Endothelial cell of umbilical vein (primary cell): ENCODE measurements around the gene QPCT. TPM values are rescaled to one million over a fixed set of nuclear protein-coding genes. Genes with fewer than 3 reads are reported as not detected.

Source experiments
- BruUV-seq: library from RNA; stranded (reverse); fragments of 400-500 nt; replicated peaks from 2 replicates; lab custom pipeline; 2021; lab: Mats Ljungman, UMichigan
- CTCF ChIA-PET: fragments of 300-600, 350-600 bp; sonication (Branson Sonifier 250); formaldehyde crosslinking; loops from one replicate; lab custom pipeline; 2021; ENCODE audit warnings: antibody characterized with exemption, inconsistent platforms; lab: Charles Lee
- POLR2A ChIA-PET: fragments of 300-600, 350-600 bp; sonication (Branson Sonifier 250); formaldehyde crosslinking; loops from one replicate; lab custom pipeline; 2021; ENCODE audit warnings: antibody characterized with exemption, inconsistent platforms; lab: Charles Lee
- DNase-seq: peaks from one replicate; pipeline ENCODE4 v3.0.0-alpha.2; 2011; ENCODE audit warnings: low read depth, low spot score
- FAIRE-seq: peaks from 2 replicates; lab custom pipeline; 2011; peaks lifted over from hg19 to GRCh38; lab: Jason Lieb, UNC
- H2AFZ ChIP-seq: 2 replicates; pipeline ENCODE4 v1.6.0; 2012; ENCODE audit warnings: low read depth, low read length, control low read depth, inconsistent platforms
- H3K27ac ChIP-seq: 2 replicates; pipeline ENCODE4 v1.5.1; 2011; ENCODE audit warnings: low read depth, mild to moderate bottlenecking, control low read depth, low read length, moderate library complexity; ENCODE audit not compliant: insufficient read depth
- H3K27me3 ChIP-seq, 2 experiments: 2 replicates each; pipeline versions ENCODE4 v1.6.0 to v1.6.1; 2011; ENCODE audit warnings: low read length in 2 of 2, mixed read lengths in 1 of 2; ENCODE audit not compliant: control insufficient read depth in 2 of 2, insufficient read depth in 2 of 2
- H3K36me3 ChIP-seq, 2 experiments: 2 replicates in 1 of 2; 3 replicates in 1 of 2; pipeline ENCODE4 v1.5.1; 2011; ENCODE audit warnings: low read length in 2 of 2, mild to moderate bottlenecking in 1 of 2, moderate library complexity in 1 of 2; ENCODE audit not compliant: control insufficient read depth in 2 of 2, insufficient read depth in 2 of 2; ENCODE audit errors: extremely low read depth in 1 of 2
- H3K4me1 ChIP-seq: 3 replicates; pipeline ENCODE4 v1.5.1; 2011; ENCODE audit warnings: mild to moderate bottlenecking, low read length; ENCODE audit not compliant: control insufficient read depth, insufficient read depth; ENCODE audit errors: extremely low read depth
- H3K4me2 ChIP-seq: 2 replicates; pipeline ENCODE4 v1.6.1; 2011; ENCODE audit warnings: low read length, control low read depth, mixed read lengths; ENCODE audit not compliant: insufficient read depth
- H3K4me3 ChIP-seq, 3 experiments: fragments of 200-600 bp in 1 of 3; sonication (generic), shearing (Covaris generic) in 1 of 3; replicated peaks in 1 of 3; 2 replicates each; pipeline ENCODE4 v1.5.1; 2011 to 2016; ENCODE audit warnings: control low read depth in 3 of 3, low read length in 3 of 3, mild to moderate bottlenecking in 2 of 3, inconsistent platforms in 1 of 3, low read depth in 1 of 3, moderate library complexity in 1 of 3; ENCODE audit not compliant: insufficient read depth in 1 of 3
- H3K79me2 ChIP-seq: 2 replicates; pipeline ENCODE4 v1.6.0; 2012; ENCODE audit warnings: low read length, inconsistent platforms; ENCODE audit not compliant: control insufficient read depth, insufficient read depth
- H3K9ac ChIP-seq: replicated peaks from 2 replicates; pipeline ENCODE3; 2011; ENCODE audit warnings: low read length, control low read depth; ENCODE audit not compliant: insufficient read depth; ENCODE audit errors: extremely low read depth
- H3K9me1 ChIP-seq: replicated peaks from 3 replicates; pipeline ENCODE4 v1.6.0; 2011; ENCODE audit warnings: mild to moderate bottlenecking, low read length; ENCODE audit not compliant: control insufficient read depth, insufficient read depth; ENCODE audit errors: extremely low read depth
- H3K9me3 ChIP-seq: replicated peaks from 2 replicates; pipeline ENCODE4 v1.5.1; 2012; ENCODE audit warnings: low read length, inconsistent platforms; ENCODE audit not compliant: control insufficient read depth, insufficient read depth
- H4K20me1 ChIP-seq: replicated peaks from 2 replicates; pipeline ENCODE3; 2011; ENCODE audit warnings: mild to moderate bottlenecking, low read length; ENCODE audit not compliant: control insufficient read depth, insufficient read depth; ENCODE audit errors: extremely low read depth
- EZH2 ChIP-seq: IDR thresholded peaks from 2 replicates; pipeline ENCODE4 v1.6.1; 2012; ENCODE audit warnings: borderline replicate concordance, low read depth, mild to moderate bottlenecking, moderate library complexity, low read length, inconsistent platforms; ENCODE audit not compliant: severe bottlenecking
- FOS ChIP-seq: IDR thresholded peaks from 2 replicates; pipeline ENCODE4 v1.6.1; 2011; ENCODE audit warnings: mild to moderate bottlenecking, low read length, moderate library complexity, borderline replicate concordance; ENCODE audit not compliant: insufficient read depth
- GATA2 ChIP-seq: IDR thresholded peaks from 2 replicates; pipeline ENCODE4 v1.7.0; 2011; ENCODE audit warnings: low read depth, mild to moderate bottlenecking, moderate library complexity, mixed read lengths, low read length; ENCODE audit not compliant: insufficient read length, insufficient read depth
- JUN ChIP-seq: IDR thresholded peaks from 2 replicates; pipeline ENCODE4 v1.6.1; 2011; ENCODE audit warnings: borderline replicate concordance, low read depth; ENCODE audit not compliant: insufficient read length, insufficient read depth
- MYC ChIP-seq: IDR thresholded peaks from one replicate; pipeline ENCODE4 v1.6.1; 2011; ENCODE audit warnings: mild to moderate bottlenecking, low read depth, low read length
- POLR2A ChIP-seq: IDR thresholded peaks from 2 replicates; pipeline ENCODE4 v1.6.1; 2012; ENCODE audit warnings: low read depth, mild to moderate bottlenecking, control low read depth, low read length
- POLR2AphosphoS5 ChIP-seq: IDR thresholded peaks from 2 replicates; pipeline ENCODE4 v1.6.1; 2012; ENCODE audit warnings: low read depth, mild to moderate bottlenecking, control low read depth, low read length, moderate library complexity; ENCODE audit not compliant: insufficient read depth
- dilution Hi-C: fragments of 300-500 bp; cut with MboI; formaldehyde crosslinking; loops from one replicate; pipeline ENCODE4 v1.15.0; 2019; ENCODE audit warnings: low sequenced_read_pairs; ENCODE audit not compliant: extremely low pct_ligation_motif_present
- intact Hi-C: fragments of 100-400 bp; cut with micrococcal nuclease; formaldehyde crosslinking; loops from one replicate; pipeline ENCODE4 v1.10.0; 2022
- polyA plus RNA-seq, 4 experiments: library from polyadenylated mRNA; depleted of rRNA in 3 of 4; stranded (reverse) in 3 of 4; unstranded in 1 of 4; fragments of >200 nt; gene quantifications; 2 replicates each; pipeline versions ENCODE4 v1.2.1 to v1.2.3, GENCODE V29; 2011 to 2012; ENCODE audit warnings: missing spikeins in 1 of 4
- total RNA-seq: library from RNA; stranded (reverse); gene quantifications from 2 replicates; pipeline ENCODE4 v1.2.3, GENCODE V29; 2021
- TF ChIP-seq, protein P1 (sequence below): IDR thresholded peaks from 2 replicates; pipeline ENCODE4 v1.6.1; 2011; ENCODE audit not compliant: insufficient read depth, insufficient read length
- TF ChIP-seq, protein P2 (sequence below), 2 donors: IDR thresholded peaks; 1 replicate in 1 of 2; 2 replicates in 1 of 2; pipeline ENCODE4 v1.5.1; 2011; ENCODE audit warnings: low read length in 2 of 2, mild to moderate bottlenecking in 2 of 2, moderate library complexity in 2 of 2, control low read depth in 1 of 2, inconsistent platforms in 1 of 2, low read depth in 1 of 2; ENCODE audit not compliant: insufficient read depth in 1 of 2; ENCODE audit errors: extremely low read depth in 1 of 2

QPCT gene
- total and polyA plus RNA-seq, 2 donors (not counting 3 experiments of a cell fraction or from before 2014, with no cell fraction given): 12.8 to 17.2 TPM

DNA sequence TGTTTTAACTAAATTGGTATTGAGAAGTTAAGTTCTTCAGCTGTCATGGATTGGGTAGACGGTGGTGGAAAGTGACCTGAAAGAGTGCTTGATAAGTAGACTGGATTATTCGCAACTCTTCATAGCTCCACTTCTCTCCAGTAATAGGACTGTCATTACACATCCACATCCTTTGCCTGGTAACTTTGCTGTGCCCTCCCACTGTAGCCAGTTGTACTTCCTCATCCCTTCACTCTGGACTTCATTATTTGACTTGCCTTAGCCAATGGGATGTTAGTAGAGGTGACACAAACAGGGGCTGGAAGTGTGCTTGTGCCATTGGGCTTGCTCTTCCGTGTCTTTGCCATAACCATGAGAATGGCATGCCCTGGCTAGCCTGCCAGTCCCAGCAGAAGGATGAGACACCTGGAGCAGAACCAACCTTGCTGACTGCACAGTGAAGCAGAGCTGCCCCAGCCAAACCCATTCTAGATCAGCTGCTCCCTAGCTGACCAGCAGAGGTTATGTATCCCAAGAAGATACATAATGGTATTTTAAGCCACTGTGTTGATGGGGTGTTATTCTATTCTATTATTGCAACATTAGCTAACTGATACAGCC, 16.9 kb downstream of the QPCT start:
- CTCF ChIA-PET: interaction anchor here (1.7 to 1.8 kb wide), 2 partner anchors 8 to 35 kb away, joined by 4 to 6 read pairs; no protein-coding TSS in a partner anchor

More for the DNA sequence above, 16.9 kb downstream of the QPCT start:
- POLR2A ChIA-PET: no interaction called here
- BruUV-seq: no TSS peak
- intact Hi-C loops (no loop called here), dilution Hi-C loops (no loop called here)
- no peaks in the 10 kb centered on the region for H3K79me2 ChIP-seq
- H3K4me2 ChIP-seq: no peak overlapping the region
- no peak overlapping the region for H3K4me3 ChIP-seq
- H3K27me3 ChIP-seq: no peaks in the 10 kb centered on the region
- no peaks in the 10 kb centered on the region for H3K9me1 ChIP-seq
- no peak overlapping the region for H3K27ac ChIP-seq
- H3K4me1 ChIP-seq: no peaks in the 10 kb centered on the region
- no peaks in the 10 kb centered on the region for H3K36me3 ChIP-seq
- DNase-seq (no peak), FAIRE-seq (no peak)
- no peaks in the 10 kb centered on the region for H4K20me1 ChIP-seq
- H3K9me3 ChIP-seq: no peaks in the 10 kb centered on the region
- no peak overlapping the region for H2AFZ ChIP-seq
- no peak for TF ChIP-seq FOS
- TF ChIP-seq, protein P1, sequence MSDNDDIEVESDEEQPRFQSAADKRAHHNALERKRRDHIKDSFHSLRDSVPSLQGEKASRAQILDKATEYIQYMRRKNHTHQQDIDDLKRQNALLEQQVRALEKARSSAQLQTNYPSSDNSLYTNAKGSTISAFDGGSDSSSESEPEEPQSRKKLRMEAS: no peak
- TF ChIP-seq JUN: no peak
- TF ChIP-seq, protein P2, sequence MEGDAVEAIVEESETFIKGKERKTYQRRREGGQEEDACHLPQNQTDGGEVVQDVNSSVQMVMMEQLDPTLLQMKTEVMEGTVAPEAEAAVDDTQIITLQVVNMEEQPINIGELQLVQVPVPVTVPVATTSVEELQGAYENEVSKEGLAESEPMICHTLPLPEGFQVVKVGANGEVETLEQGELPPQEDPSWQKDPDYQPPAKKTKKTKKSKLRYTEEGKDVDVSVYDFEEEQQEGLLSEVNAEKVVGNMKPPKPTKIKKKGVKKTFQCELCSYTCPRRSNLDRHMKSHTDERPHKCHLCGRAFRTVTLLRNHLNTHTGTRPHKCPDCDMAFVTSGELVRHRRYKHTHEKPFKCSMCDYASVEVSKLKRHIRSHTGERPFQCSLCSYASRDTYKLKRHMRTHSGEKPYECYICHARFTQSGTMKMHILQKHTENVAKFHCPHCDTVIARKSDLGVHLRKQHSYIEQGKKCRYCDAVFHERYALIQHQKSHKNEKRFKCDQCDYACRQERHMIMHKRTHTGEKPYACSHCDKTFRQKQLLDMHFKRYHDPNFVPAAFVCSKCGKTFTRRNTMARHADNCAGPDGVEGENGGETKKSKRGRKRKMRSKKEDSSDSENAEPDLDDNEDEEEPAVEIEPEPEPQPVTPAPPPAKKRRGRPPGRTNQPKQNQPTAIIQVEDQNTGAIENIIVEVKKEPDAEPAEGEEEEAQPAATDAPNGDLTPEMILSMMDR (IDR thresholded peaks at IDR 0.05; ENCODE audit: extremely low read depth in 1 of 2, insufficient read depth in 1 of 2, low read depth in 1 of 2, low read length in 2 of 2): no peak
- TF ChIP-seq GATA2: no peak
- TF ChIP-seq POLR2AphosphoS5: no peak
- no peak for TF ChIP-seq EZH2
- TF ChIP-seq MYC: no peak
- no peak for TF ChIP-seq POLR2A
- no peak overlapping the region for H3K9ac ChIP-seq
